ENCODE data around the gene SMLR1.

- TF ChIP-seq POLR2A (IDR thresholded peaks at IDR 0.05) (no peak), POLR2AphosphoS5 (IDR thresholded peaks at IDR 0.05) (no peak)
These were observed 45.3 kb downstream of the SMLR1 start for GRCh38 chr6:130872250-130873095.

Data from sigmoid colon (tissue), 4 donors.